Measurements from ENCODE around the gene PLAGL1. TPM values are rescaled to one million over a fixed set of nuclear protein-coding genes. Genes with fewer than 3 reads are reported as not detected.

Gene PLAGL1
- total RNA-seq, 1 donor from 2014 or later = 20.3 TPM

GRCh38 chr6:143940011-143940597, 68.0 kb downstream of the PLAGL1 start:
- FAIRE-seq (no peak), DNase-seq (ENCODE audit: low read depth) (peak; percentile 18)
- Histone ChIP-seq H3K27me3 (ENCODE audit: insufficient read depth, low read length) (no peaks in the 10 kb centered on the region), H3K79me2 (ENCODE audit: insufficient read depth, low read length) (no peaks in the 10 kb centered on the region), H3K4me3 (ENCODE audit: insufficient read depth, low read depth, low read length) (no peak overlapping the region), H3K9ac (ENCODE audit: low read length) (no peak overlapping the region), H4K20me1 (ENCODE audit: insufficient read depth, low read length) (no peaks in the 10 kb centered on the region), H3K27ac (ENCODE audit: low read depth, low read length) (no peak overlapping the region), H2AFZ (ENCODE audit: low read depth, low read length) (no peak overlapping the region), H3K9me3 (ENCODE audit: insufficient read depth, low read depth, low read length) (no peaks in the 10 kb centered on the region), H3K4me2 (ENCODE audit: low read length) (no peak overlapping the region), H3K36me3 (ENCODE audit: insufficient read depth, low read length) (no peaks in the 10 kb centered on the region), H3K4me1 (ENCODE audit: insufficient read depth, low read length) (no peaks in the 10 kb centered on the region)
- no peaks in the 10 kb centered on the region for H3K36me3 Mint-ChIP-seq (ENCODE audit: low read depth, unreplicated experiment)
- no peak overlapping the region for H3K27ac Mint-ChIP-seq (ENCODE audit: unreplicated experiment)
- TF ChIP-seq EZH2 (IDR thresholded peaks at IDR 0.05; ENCODE audit: insufficient read depth, low read length) = no peak
- peak; percentile 78 for TF ChIP-seq CTCF (IDR thresholded peaks at IDR 0.05; ENCODE audit: insufficient read depth, low read depth, low read length)
- H3K27me3 Mint-ChIP-seq (ENCODE audit: low read depth, unreplicated experiment) = no peaks in the 10 kb centered on the region
- no peaks in the 10 kb centered on the region for H3K9me3 Mint-ChIP-seq (ENCODE audit: unreplicated experiment)
- H3K4me1 Mint-ChIP-seq (ENCODE audit: low read depth, unreplicated experiment) = no peaks in the 10 kb centered on the region
- no peak overlapping the region for H3K4me3 Mint-ChIP-seq (ENCODE audit: unreplicated experiment)

DNA sequence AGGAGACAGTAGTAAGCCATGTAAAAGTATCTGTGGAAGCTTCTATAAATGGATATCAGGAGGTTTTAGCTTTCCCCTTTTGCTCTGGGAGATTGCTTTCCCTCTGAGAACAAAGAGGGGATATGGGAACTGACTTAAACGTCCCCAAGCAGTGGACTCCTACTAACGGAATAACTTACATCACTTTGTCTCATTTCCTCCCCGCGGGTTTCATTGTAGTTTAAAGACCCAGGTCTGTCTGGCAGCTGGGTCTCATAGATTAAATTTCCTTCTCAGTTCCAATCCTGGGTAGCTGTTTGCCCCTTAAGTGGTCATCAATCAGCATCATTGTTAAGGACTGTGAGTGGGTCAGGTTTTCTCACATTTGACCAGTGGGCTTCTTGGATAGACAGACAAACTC, 68.7 kb downstream of the PLAGL1 start:
- H3K27me3 Mint-ChIP-seq (ENCODE audit: low read depth, unreplicated experiment) = no peaks in the 10 kb centered on the region

More for the DNA sequence above, 68.7 kb downstream of the PLAGL1 start:
- Histone ChIP-seq H3K36me3 (ENCODE audit: insufficient read depth, low read length) (no peaks in the 10 kb centered on the region), H3K4me1 (ENCODE audit: insufficient read depth, low read length) (no peaks in the 10 kb centered on the region), H4K20me1 (ENCODE audit: insufficient read depth, low read length) (no peaks in the 10 kb centered on the region), H2AFZ (ENCODE audit: low read depth, low read length) (no peak overlapping the region), H3K27ac (ENCODE audit: low read depth, low read length) (no peak overlapping the region), H3K4me3 (ENCODE audit: insufficient read depth, low read depth, low read length) (no peak overlapping the region), H3K9me3 (ENCODE audit: insufficient read depth, low read depth, low read length) (no peaks in the 10 kb centered on the region), H3K27me3 (ENCODE audit: insufficient read depth, low read length) (no peaks in the 10 kb centered on the region), H3K79me2 (ENCODE audit: insufficient read depth, low read length) (no peaks in the 10 kb centered on the region), H3K4me2 (ENCODE audit: low read length) (no peak overlapping the region), H3K9ac (ENCODE audit: low read length) (no peak overlapping the region)
- no peaks in the 10 kb centered on the region for H3K36me3 Mint-ChIP-seq (ENCODE audit: low read depth, unreplicated experiment)
- no peak for TF ChIP-seq CTCF (IDR thresholded peaks at IDR 0.05; ENCODE audit: insufficient read depth, low read depth, low read length)
- H3K4me3 Mint-ChIP-seq (ENCODE audit: unreplicated experiment) = no peak overlapping the region
- DNase-seq (ENCODE audit: low read depth) (no peak), FAIRE-seq (no peak)
- H3K9me3 Mint-ChIP-seq (ENCODE audit: unreplicated experiment) = no peaks in the 10 kb centered on the region
- H3K4me1 Mint-ChIP-seq (ENCODE audit: low read depth, unreplicated experiment) = no peaks in the 10 kb centered on the region
- no peak overlapping the region for H3K27ac Mint-ChIP-seq (ENCODE audit: unreplicated experiment)

Data from astrocyte (in vitro differentiated cells and primary cell).